ENCODE measurements around the gene PPFIA4. TPM values are rescaled to one million over a fixed set of nuclear protein-coding genes. Genes with fewer than 3 reads are reported as not detected.
"Not testable (repeated sequence)": the region's sequence is repeated elsewhere in the genome, so short reads cannot be mapped to it uniquely, and the experiment has no call there.

The PPFIA4 gene
- total and polyA plus RNA-seq, 8 donors: 0.09 to 0.82 (median 0.36) TPM

- no peak for FAIRE-seq
- no peak for TF ChIP-seq CTCF (IDR thresholded peaks at IDR 0.05)
- no peak for DNase-seq
- H3K27me3 ChIP-seq: no peaks in the 10 kb centered on the region
- H3K4me1 ChIP-seq: no peaks in the 10 kb centered on the region
- intact Hi-C loops (cut with DNase I): no loop called here
- H3K4me3 ChIP-seq: no peak overlapping the region
- peaks cover 0 to 85% (median 63%) of the 10 kb centered on the region in 3 donors for H3K36me3 ChIP-seq
- 87 to 89% methylated on average over 6 of the region's 6 CpGs for WGBS, 2 donors
- no peaks in the 10 kb centered on the region for H3K9me3 ChIP-seq
- no peak for ATAC-seq
- no peak overlapping the region for H3K27ac ChIP-seq
These were observed 8.6 kb upstream of the PPFIA4 start for GRCh38 chr1:203017692-203018091.

GRCh38 chr1:203022855-203023254 is 3.4 kb upstream of the PPFIA4 start:
- ATAC-seq: peak in 2 of 4 donors; percentile 24 to 37
- H3K9me3 ChIP-seq; H3K27me3 ChIP-seq; intact Hi-C loops (cut with DNase I); FAIRE-seq; DNase-seq; H3K4me3 ChIP-seq; H3K27ac ChIP-seq; H3K4me1 ChIP-seq: not testable (repeated sequence)
- WGBS, 2 donors: 81 to 88% methylated on average over 4 of the region's 10 CpGs
- peaks cover 0 to 43% (median 37%) of the 10 kb centered on the region in 3 donors for H3K36me3 ChIP-seq

GRCh38 chr1:203025686-203026030 is 633 bp upstream of the PPFIA4 start:
- no peaks in the 10 kb centered on the region for H3K27me3 ChIP-seq
- ATAC-seq (no peak), DNase-seq (no peak), FAIRE-seq (no peak)
- peak overlapping the region in 1 of 4 donors; percentile 41 for H3K27ac ChIP-seq
- peaks cover 5 to 7% (median 5%) of the 10 kb centered on the region in 3 donors for H3K4me1 ChIP-seq
- H3K36me3 ChIP-seq: peaks cover 0 to 20% (median 14%) of the 10 kb centered on the region in 3 donors
- intact Hi-C loops (cut with DNase I): no loop called here
- H3K9me3 ChIP-seq: no peaks in the 10 kb centered on the region
- peak overlapping the region in 2 of 4 donors; percentile 51 to 70 for H3K4me3 ChIP-seq
- TF ChIP-seq CTCF (IDR thresholded peaks at IDR 0.05): no peak

GRCh38 chr1:203026666-203027663 is 674 bp downstream of the PPFIA4 start:
- peak; percentile 3 to 27 (median 20) for ATAC-seq
- peak in 2 of 6 donors; percentile 61 to 65 for DNase-seq
- H3K27ac ChIP-seq: no peak overlapping the region
- H3K4me1 ChIP-seq: peaks cover 5 to 7% (median 5%) of the 10 kb centered on the region in 3 donors
- H3K27me3 ChIP-seq: no peaks in the 10 kb centered on the region
- FAIRE-seq: no peak
- TF ChIP-seq CTCF (IDR thresholded peaks at IDR 0.05): no peak
- peak overlapping the region; percentile 34 to 70 (median 44) for H3K4me3 ChIP-seq
- peaks cover 0 to 7% (median 4%) of the 10 kb centered on the region in 3 donors for H3K36me3 ChIP-seq
- H3K9me3 ChIP-seq: no peaks in the 10 kb centered on the region
- 11 to 12% methylated on average over 42 to 46 of the region's 46 CpGs for WGBS, 2 donors
- intact Hi-C loops (cut with DNase I): no loop called here

- no peaks in the 10 kb centered on the region for H3K9me3 ChIP-seq
- DNase-seq: no peak
- intact Hi-C loops (cut with DNase I): no loop called here
- H3K27me3 ChIP-seq: no peaks in the 10 kb centered on the region
- H3K4me1 ChIP-seq: peaks cover 5 to 7% (median 5%) of the 10 kb centered on the region in 3 donors
- no peak for ATAC-seq
- H3K4me3 ChIP-seq: no peak overlapping the region
- peaks cover 0 to 4% (median 0%) of the 10 kb centered on the region in 3 donors for H3K36me3 ChIP-seq
- TF ChIP-seq CTCF (IDR thresholded peaks at IDR 0.05): no peak
- no peak for FAIRE-seq
- WGBS, 2 donors: 75 to 91% methylated on average over 9 of the region's 9 CpGs
- no peak overlapping the region for H3K27ac ChIP-seq
These were observed 1.9 kb downstream of the PPFIA4 start for GRCh38 chr1:203028067-203028783.
